PFSK-1 (cell line): ENCODE data around the gene RASSF4.

Source experiments
- FOXP2 ChIP-seq: optimal IDR thresholded peaks from 2 replicates; pipeline ENCODE3; 2011; ENCODE audit warnings: borderline replicate concordance, control low read depth, inconsistent platforms; ENCODE audit not compliant: insufficient read depth; ENCODE audit errors: extremely low read length, extremely low read depth
- POLR2AphosphoS5 ChIP-seq: IDR thresholded peaks from 2 replicates; pipeline ENCODE4 v1.6.1; 2012; ENCODE audit warnings: low read depth, mild to moderate bottlenecking, control low read depth, low read length, moderate library complexity
- REST ChIP-seq, 2 experiments: IDR thresholded peaks; 2 replicates each; pipeline versions ENCODE4 v1.6.1 to v1.8.0; 2011 to 2012; ENCODE audit warnings: low read depth in 2 of 2, low read length in 2 of 2, control low read depth in 1 of 2, inconsistent platforms in 1 of 2, mild to moderate bottlenecking in 1 of 2, moderate library complexity in 1 of 2; ENCODE audit not compliant: insufficient read depth in 1 of 2
- SIN3A ChIP-seq: IDR thresholded peaks from 2 replicates; pipeline ENCODE4 v1.6.1; 2012; ENCODE audit warnings: mild to moderate bottlenecking, low read length, moderate library complexity, borderline replicate concordance; ENCODE audit not compliant: insufficient read depth
- TAF1 ChIP-seq: IDR thresholded peaks from 2 replicates; pipeline ENCODE4 v1.6.1; 2012; ENCODE audit warnings: low read length, control low read depth, borderline replicate concordance; ENCODE audit not compliant: insufficient read depth

Gene RASSF4

DNA sequence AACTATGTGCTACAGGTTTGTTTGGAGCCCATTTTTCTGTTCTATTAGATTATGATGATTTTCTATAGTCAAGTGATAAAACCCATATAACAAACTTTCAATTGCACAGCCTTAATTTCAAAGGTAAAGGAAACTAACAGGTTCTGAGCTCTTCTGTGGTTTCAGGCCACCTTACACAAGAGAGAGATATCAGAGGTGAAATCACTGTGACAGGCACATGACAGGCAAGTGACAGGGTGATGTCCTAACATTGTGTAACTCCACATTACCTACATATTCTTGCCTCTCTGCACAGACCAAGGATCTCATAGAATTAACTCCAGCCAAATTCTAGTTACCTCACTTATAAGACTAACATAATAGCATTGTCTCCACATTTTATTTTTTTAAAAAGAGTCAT, 76.1 kb downstream of the RASSF4 start:
- TF ChIP-seq REST (IDR thresholded peaks at IDR 0.05; ENCODE audit: insufficient read depth in 1 of 2, low read depth in 2 of 2, low read length in 2 of 2) (no peak), FOXP2 (no peak), POLR2AphosphoS5 (no peak), SIN3A (no peak), TAF1 (no peak)

DNA sequence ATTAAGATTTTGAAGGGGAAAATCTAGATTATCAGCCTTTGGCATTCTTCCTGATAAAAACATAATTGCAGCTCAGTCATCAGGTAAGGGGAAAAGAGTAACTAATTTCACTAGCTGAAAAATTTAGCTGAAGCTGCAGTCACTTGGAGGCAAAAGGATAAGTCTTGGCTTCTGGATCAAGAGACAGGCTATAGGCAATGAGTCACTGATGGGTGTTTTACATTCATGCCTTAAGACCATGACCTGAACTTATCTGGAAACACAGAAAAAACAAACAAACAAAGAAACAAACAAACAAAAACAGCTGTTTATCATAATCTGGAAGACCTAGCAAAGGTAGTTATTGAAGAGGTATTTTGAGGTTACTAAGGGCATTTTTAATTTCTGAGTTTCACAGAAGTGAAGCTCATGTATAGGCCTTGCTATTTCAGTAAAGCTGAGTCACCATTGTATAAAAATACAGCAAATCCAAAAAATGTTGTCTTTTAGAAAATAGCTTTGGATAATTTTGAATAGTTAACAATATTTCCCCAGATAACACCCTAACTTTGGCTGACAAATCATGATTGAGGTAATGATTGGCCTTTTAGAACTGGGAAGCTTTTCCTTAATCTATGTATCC, 81.4 kb downstream of the RASSF4 start:
- no peak for TF ChIP-seq POLR2AphosphoS5
- no peak for TF ChIP-seq REST (IDR thresholded peaks at IDR 0.05; ENCODE audit: insufficient read depth in 1 of 2, low read depth in 2 of 2, low read length in 2 of 2)

DNA sequence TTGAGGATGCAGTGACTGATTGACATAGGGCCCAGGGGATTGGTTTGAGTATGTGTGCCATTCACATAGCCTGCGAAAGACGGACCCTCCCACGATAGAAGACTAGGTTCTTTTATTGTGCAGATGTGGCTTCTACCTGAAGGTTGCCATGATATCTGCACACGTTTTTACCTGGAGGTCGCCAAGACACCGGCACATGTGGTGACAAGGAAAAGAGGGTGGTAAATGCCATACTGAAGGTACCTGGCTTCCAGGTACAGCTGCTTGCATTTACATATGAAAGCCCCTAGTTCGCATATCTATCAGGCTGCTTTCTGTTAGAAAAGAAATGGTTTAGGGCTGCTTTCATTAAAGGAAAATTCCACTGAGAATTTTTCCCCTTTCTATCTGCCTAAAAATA, 84.7 kb downstream of the RASSF4 start:
- no peak for TF ChIP-seq POLR2AphosphoS5
- TF ChIP-seq TAF1, result no peak
- TF ChIP-seq REST (IDR thresholded peaks at IDR 0.05; ENCODE audit: insufficient read depth in 1 of 2, low read depth in 2 of 2, low read length in 2 of 2), result no peak
- TF ChIP-seq SIN3A, result no peak
- TF ChIP-seq FOXP2, result no peak
